ENCODE measurements around the gene GJA4. TPM values are rescaled to one million over a fixed set of nuclear protein-coding genes. Genes with fewer than 3 reads are reported as not detected.

GJA4 gene
- total and polyA plus RNA-seq, 2 donors (not counting 1 experiment from before 2014, with no cell fraction given) = not detected

- H3K4me2 ChIP-seq (replicated peaks; ENCODE audit: low read depth, low read length, poor library complexity, severe bottlenecking) = no peak overlapping the region
- no peaks in the 10 kb centered on the region for H3K4me1 ChIP-seq (ENCODE audit: control insufficient read depth in 2 of 2, insufficient read depth in 2 of 2, low read length in 2 of 2)
- H3K27me3 ChIP-seq (replicated peaks in 1 of 4; ENCODE audit: control extremely low read depth in 1 of 4, control insufficient read depth in 3 of 4, insufficient read depth in 4 of 4, low read length in 3 of 4) = no peaks in the 10 kb centered on the region
- no peak for ATAC-seq (ENCODE audit: low read depth)
- peaks cover 0 to 12% of the 10 kb centered on the region in 2 experiments for H3K36me3 ChIP-seq (replicated peaks in 1 of 2; ENCODE audit: control extremely low read depth in 1 of 2, control insufficient read depth in 1 of 2, extremely low read depth in 1 of 2, insufficient read depth in 2 of 2, low read length in 1 of 2)
- no peak overlapping the region for H3K4me3 ChIP-seq (ENCODE audit: control extremely low read depth in 1 of 5, extremely low read depth in 1 of 5, insufficient read depth in 1 of 5, low read depth in 2 of 5, low read length in 4 of 5)
- 66% methylated on average over 9 of the region's 14 CpGs for WGBS (ENCODE audit: insufficient coverage)
- DNase-seq = no peak
- no peak overlapping the region for H2AFZ ChIP-seq (ENCODE audit: insufficient read depth, low read depth, low read length, poor library complexity, severe bottlenecking)
- H4K20me1 ChIP-seq (ENCODE audit: control insufficient read depth, insufficient read depth, low read length, poor library complexity, severe bottlenecking) = peaks cover 33% of the 10 kb centered on the region
- H3K27ac ChIP-seq (ENCODE audit: low read length in 2 of 2) = no peak overlapping the region
- H3K4me3 Mint-ChIP-seq = no peak overlapping the region
- no peaks in the 10 kb centered on the region for H3K27me3 Mint-ChIP-seq
- no peaks in the 10 kb centered on the region for H3K4me1 Mint-ChIP-seq
- TF ChIP-seq EZH2 (IDR thresholded peaks at IDR 0.05; ENCODE audit: borderline replicate concordance, insufficient read depth, low read depth, low read length, poor library complexity, severe bottlenecking) = no peak
- TF ChIP-seq CTCF (IDR thresholded peaks at IDR 0.05) = no peak
- CTCF ChIA-PET = interaction anchor here (1.6 kb wide), 1 partner anchor 11 kb away, joined by 3 read pairs; no protein-coding TSS in a partner anchor
- H3K9ac ChIP-seq (ENCODE audit: low read length) = no peak overlapping the region
- no peaks in the 10 kb centered on the region for H3K9me3 Mint-ChIP-seq (ENCODE audit: insufficient read depth)
- POLR2A ChIA-PET = no interaction called here
- peaks cover 34% of the 10 kb centered on the region for H3K79me2 ChIP-seq (ENCODE audit: control insufficient read depth, insufficient read depth, low read length)
- no peak overlapping the region for H3K27ac Mint-ChIP-seq
- H3K9me3 ChIP-seq (ENCODE audit: control extremely low read depth in 1 of 3, control insufficient read depth in 2 of 3, insufficient read depth in 1 of 3, low read length in 2 of 3) = no peaks in the 10 kb centered on the region
- intact Hi-C loops (cut with micrococcal nuclease) = no loop called here
Observed at GRCh38 chr1:34843392-34844251, 50.8 kb downstream of the GJA4 start.

- TF ChIP-seq EZH2 (IDR thresholded peaks at IDR 0.05; ENCODE audit: borderline replicate concordance, insufficient read depth, low read depth, low read length, poor library complexity, severe bottlenecking) (no peak), CTCF (IDR thresholded peaks at IDR 0.05) (no peak)
- Mint-ChIP-seq H3K9me3 (ENCODE audit: insufficient read depth) (no peaks in the 10 kb centered on the region), H3K4me3 (no peak overlapping the region), H3K4me1 (no peaks in the 10 kb centered on the region), H3K27me3 (no peaks in the 10 kb centered on the region), H3K27ac (no peak overlapping the region)
- Histone ChIP-seq H4K20me1 (ENCODE audit: control insufficient read depth, insufficient read depth, low read length, poor library complexity, severe bottlenecking) (peaks cover 37% of the 10 kb centered on the region), H3K27me3 (replicated peaks in 1 of 4; ENCODE audit: control extremely low read depth in 1 of 4, control insufficient read depth in 3 of 4, insufficient read depth in 4 of 4, low read length in 3 of 4) (no peaks in the 10 kb centered on the region), H3K4me2 (replicated peaks; ENCODE audit: low read depth, low read length, poor library complexity, severe bottlenecking) (no peak overlapping the region), H3K9me3 (ENCODE audit: control extremely low read depth in 1 of 3, control insufficient read depth in 2 of 3, insufficient read depth in 1 of 3, low read length in 2 of 3) (no peaks in the 10 kb centered on the region), H3K79me2 (ENCODE audit: control insufficient read depth, insufficient read depth, low read length) (peaks cover 39% of the 10 kb centered on the region), H2AFZ (ENCODE audit: insufficient read depth, low read depth, low read length, poor library complexity, severe bottlenecking) (no peak overlapping the region), H3K4me3 (ENCODE audit: control extremely low read depth in 1 of 5, extremely low read depth in 1 of 5, insufficient read depth in 1 of 5, low read depth in 2 of 5, low read length in 4 of 5) (no peak overlapping the region), H3K36me3 (replicated peaks in 1 of 2; ENCODE audit: control extremely low read depth in 1 of 2, control insufficient read depth in 1 of 2, extremely low read depth in 1 of 2, insufficient read depth in 2 of 2, low read length in 1 of 2) (peaks cover 0 to 12% of the 10 kb centered on the region in 2 experiments), H3K27ac (ENCODE audit: low read length in 2 of 2) (no peak overlapping the region), H3K4me1 (ENCODE audit: control insufficient read depth in 2 of 2, insufficient read depth in 2 of 2, low read length in 2 of 2) (no peaks in the 10 kb centered on the region), H3K9ac (ENCODE audit: low read length) (no peak overlapping the region)
- intact Hi-C loops (cut with micrococcal nuclease) = no loop called here
- DNase-seq = no peak
- CTCF ChIA-PET = interaction anchor here (1.6 kb wide), 1 partner anchor 10 kb away, joined by 3 read pairs; no protein-coding TSS in a partner anchor
- no peak for ATAC-seq (ENCODE audit: low read depth)
- no CpG with 5 or more reads among the region's 4 CpGs for WGBS (ENCODE audit: insufficient coverage)
- POLR2A ChIA-PET = no interaction called here
Observed at GRCh38 chr1:34844252-34844634, 51.4 kb downstream of the GJA4 start.

Measured in B cell (primary cell).